Epithelial cell of alveolus of lung (primary cell): Measurements from ENCODE around the gene NUDT5. TPM values are rescaled to one million over a fixed set of nuclear protein-coding genes. Genes with fewer than 3 reads are reported as not detected.

ENCODE experiments used
- total RNA-seq: library from RNA; depleted of rRNA; stranded (reverse); fragments of >200 nt; gene quantifications from 2 replicates; pipeline ENCODE4 v1.2.1, GENCODE V29; 2015

Gene NUDT5
- total RNA-seq, result 61.4 and 64.4 TPM in 2 replicates

DNA sequence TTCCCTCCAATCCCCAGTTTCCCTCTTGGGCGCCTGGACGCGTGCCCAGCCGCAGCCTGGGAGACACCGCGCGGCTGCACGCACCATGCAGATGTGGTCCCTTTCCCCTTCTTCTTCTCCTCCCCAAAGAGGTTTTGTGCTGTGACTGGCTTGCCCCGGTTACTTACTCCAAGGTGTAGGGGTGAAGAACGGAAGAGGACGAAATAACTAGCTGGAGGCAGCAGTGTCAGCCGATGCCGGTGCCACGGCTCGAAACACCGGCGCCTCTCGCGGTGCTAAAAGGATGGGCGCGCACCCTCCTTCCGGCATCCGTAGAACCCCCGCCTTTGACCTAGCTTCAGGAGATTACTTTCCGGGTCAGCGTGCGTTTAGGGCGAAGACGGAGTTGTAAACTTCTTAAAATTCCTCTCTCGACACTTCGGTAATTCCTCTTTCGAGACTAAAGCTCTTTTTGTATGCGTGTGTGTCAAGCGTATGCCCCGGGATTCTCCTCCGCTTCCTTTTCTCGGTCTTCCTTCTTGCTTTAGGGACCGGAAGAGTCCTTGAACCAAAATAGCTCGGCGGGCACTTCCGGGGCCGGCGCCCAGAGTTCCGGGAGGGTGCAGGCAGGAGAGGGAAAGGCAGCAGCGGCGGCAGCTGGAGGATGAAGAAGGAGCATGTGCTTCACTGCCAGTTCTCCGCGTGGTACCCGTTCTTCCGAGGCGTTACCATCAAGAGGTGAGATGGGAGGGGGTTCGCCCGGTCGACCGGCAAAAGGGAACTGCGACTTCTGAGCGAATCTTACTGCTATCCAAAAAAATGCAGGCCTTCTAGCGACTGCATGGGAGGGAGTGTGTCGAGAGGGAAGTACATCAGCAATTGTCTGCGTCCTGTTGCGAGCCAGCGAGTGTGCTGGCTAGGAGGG, at the start of gene NUDT5, which contains the start of gene CDC123:
Gene NUDT5, minus strand, starts transcription at position 289 of the 904 bp plus-strand sequence. CDS start 9,600 bp downstream, outside the sequence.
Gene CDC123, plus strand, starts transcription at position 586 of the 904 bp plus-strand sequence. Its CDS starts 58 bp downstream, at position 644.

DNA sequence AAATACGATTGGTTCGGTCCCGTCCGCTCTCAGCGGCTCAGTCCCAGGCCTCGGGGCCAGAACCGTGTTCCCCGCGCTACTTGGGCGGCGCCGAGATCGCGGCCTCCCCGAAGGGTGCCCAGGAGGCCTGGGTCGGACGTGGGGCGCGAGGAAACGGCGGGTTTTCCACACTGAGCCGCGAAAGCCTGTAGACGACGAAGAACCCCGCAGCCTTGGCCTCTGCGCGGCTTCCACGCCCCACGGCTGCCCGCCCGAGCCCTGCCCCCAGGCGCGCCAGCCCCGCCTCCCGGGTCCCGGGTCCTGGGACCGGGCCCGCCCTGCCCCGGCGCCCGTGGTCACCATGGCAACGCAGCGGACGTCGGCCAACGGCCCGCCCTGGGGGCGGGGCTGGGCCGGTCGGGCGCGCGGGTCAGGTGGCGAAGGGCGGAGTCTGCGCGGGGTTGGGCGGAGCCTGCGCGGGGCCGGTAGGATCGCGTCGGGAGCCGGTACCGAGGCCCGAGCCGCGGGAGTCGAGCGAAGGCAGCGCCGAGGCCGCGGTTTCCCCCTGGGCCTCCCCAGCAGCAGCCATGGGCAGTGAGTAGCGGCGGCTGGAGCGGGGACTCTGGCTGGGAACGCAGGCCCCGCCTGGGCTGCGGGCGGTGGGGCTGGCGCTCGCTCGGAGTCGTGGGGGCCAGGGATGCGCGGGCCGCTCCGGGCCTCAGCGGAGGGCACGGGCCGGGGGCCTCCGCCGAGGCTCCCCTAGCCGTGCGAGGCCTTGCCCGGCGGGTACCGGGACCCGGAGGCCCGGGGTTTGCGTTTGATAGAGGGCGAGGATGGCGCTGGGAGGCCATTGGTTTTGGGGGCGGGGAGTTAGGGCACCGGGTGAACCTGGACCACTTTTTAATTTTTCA, 66.2 kb downstream of the NUDT5 start, which contains the start of gene SEC61A2:
Gene SEC61A2, plus strand, starts transcription at position 456 of the 890 bp plus-strand sequence. Its CDS starts 111 bp downstream, at position 567.

Other genes with a start within 250 kb of the NUDT5 start
- gene UPF2, start 153.1 kb downstream of the NUDT5 start, total RNA-seq, result 6.6 and 11.3 TPM in 2 replicates
- 15.8 and 17.6 TPM in 2 replicates for gene DHTKD1, start 126.9 kb downstream of the NUDT5 start, total RNA-seq
- gene SEC61A2, start 66.2 kb downstream of the NUDT5 start, total RNA-seq, result 5.6 and 12.1 TPM in 2 replicates
- gene CDC123, start 297 bp upstream of the NUDT5 start, total RNA-seq, result 53.7 and 96.7 TPM in 2 replicates
- gene CAMK1D, start 153.7 kb upstream of the NUDT5 start, total RNA-seq, result 2.6 and 3.5 TPM in 2 replicates